Subcutaneous abdominal adipose tissue (tissue), 5 donors: ENCODE data around the gene PDGFB.
A peak's percentile ranks its signal among the peaks of the same experiment; 100 is the strongest.

ENCODE experiments used
- H3K27ac ChIP-seq: one replicate; pipeline ENCODE4 v1.7.0; 2013; ENCODE audit warnings: low read depth, mild to moderate bottlenecking, inconsistent platforms, low read length, moderate library complexity
- H3K27me3 ChIP-seq, 5 donors: one replicate each; pipeline ENCODE4 v1.7.0; 2013; ENCODE audit warnings: low read length in 5 of 5, inconsistent platforms in 1 of 5; ENCODE audit not compliant: control insufficient read depth in 5 of 5, insufficient read depth in 4 of 5
- H3K36me3 ChIP-seq, 5 donors: one replicate each; pipeline ENCODE4 v1.7.0; 2013; ENCODE audit warnings: low read length in 5 of 5; ENCODE audit not compliant: control insufficient read depth in 5 of 5, insufficient read depth in 5 of 5
- H3K4me1 ChIP-seq, 5 donors: one replicate each; pipeline ENCODE4 v1.7.0; 2013; ENCODE audit warnings: low read length in 5 of 5, mild to moderate bottlenecking in 3 of 5, moderate library complexity in 1 of 5; ENCODE audit not compliant: control insufficient read depth in 5 of 5, insufficient read depth in 5 of 5
- H3K4me3 ChIP-seq, 5 donors: one replicate each; pipeline ENCODE4 v1.7.0; 2013; ENCODE audit warnings: low read length in 5 of 5, low read depth in 1 of 5
- H3K9ac ChIP-seq, 5 donors: one replicate each; pipeline ENCODE4 v1.7.0; 2013; ENCODE audit warnings: low read length in 5 of 5, mild to moderate bottlenecking in 4 of 5, moderate library complexity in 3 of 5
- H3K9me3 ChIP-seq, 5 donors: one replicate each; pipeline ENCODE4 v1.7.0; 2013; ENCODE audit warnings: low read length in 5 of 5; ENCODE audit not compliant: control insufficient read depth in 5 of 5
- donor health status: healthy.
- donor health status: healthy.
- donor health status: healthy.
- donor health status: healthy.
- donor health status: healthy.

The PDGFB gene

GRCh38 chr22:39255449-39256185, 10.8 kb upstream of the PDGFB start:
- H3K4me1 ChIP-seq: peaks cover 2 to 34% (median 20%) of the 10 kb centered on the region in 5 donors
- H3K27me3 ChIP-seq: peaks cover 4 to 41% (median 16%) of the 10 kb centered on the region in 5 donors
- H3K36me3 ChIP-seq: no peaks in the 10 kb centered on the region
- peak overlapping the region; percentile 74 for H3K27ac ChIP-seq
- peak overlapping the region in 3 of 5 donors; percentile 19 to 45 (median 32) for H3K9ac ChIP-seq
- H3K9me3 ChIP-seq: no peaks in the 10 kb centered on the region
- H3K4me3 ChIP-seq: no peak overlapping the region

- Histone ChIP-seq H3K4me1 (peaks cover 2 to 40% (median 20%) of the 10 kb centered on the region in 5 donors), H3K27ac (peak overlapping the region; percentile 74), H3K9ac (peak overlapping the region in 3 of 5 donors; percentile 19 to 45 (median 32)), H3K4me3 (no peak overlapping the region), H3K9me3 (no peaks in the 10 kb centered on the region), H3K27me3 (peaks cover 4 to 47% (median 16%) of the 10 kb centered on the region in 5 donors), H3K36me3 (no peaks in the 10 kb centered on the region)
Observed at GRCh38 chr22:39254789-39255298, 10.1 kb upstream of the PDGFB start.

- Histone ChIP-seq H3K27me3 (peaks cover 4 to 48% (median 16%) of the 10 kb centered on the region in 5 donors), H3K9ac (peak overlapping the region in 1 of 5 donors; percentile 10), H3K9me3 (no peaks in the 10 kb centered on the region), H3K4me3 (peak overlapping the region in 1 of 5 donors; percentile 29), H3K36me3 (no peaks in the 10 kb centered on the region), H3K27ac (peak overlapping the region; percentile 57), H3K4me1 (peaks cover 4 to 46% (median 20%) of the 10 kb centered on the region in 5 donors)
Observed at GRCh38 chr22:39254122-39254521, 9.3 kb upstream of the PDGFB start.

- Histone ChIP-seq H3K27me3 (peaks cover 4 to 50% (median 16%) of the 10 kb centered on the region in 5 donors), H3K36me3 (no peaks in the 10 kb centered on the region), H3K27ac (peak overlapping the region; percentile 57), H3K9ac (peak overlapping the region in 2 of 5 donors; percentile 10 to 16), H3K4me3 (peak overlapping the region in 1 of 5 donors; percentile 29), H3K4me1 (peaks cover 4 to 51% (median 20%) of the 10 kb centered on the region in 5 donors), H3K9me3 (no peaks in the 10 kb centered on the region)
Observed at GRCh38 chr22:39253435-39254070, 8.8 kb upstream of the PDGFB start.

- H3K9me3 ChIP-seq: no peaks in the 10 kb centered on the region
- H3K9ac ChIP-seq: no peak overlapping the region
- peaks cover 0 to 49% (median 20%) of the 10 kb centered on the region in 5 donors for H3K27me3 ChIP-seq
- H3K4me3 ChIP-seq: no peak overlapping the region
- no peaks in the 10 kb centered on the region for H3K36me3 ChIP-seq
- peaks cover 4 to 55% (median 20%) of the 10 kb centered on the region in 5 donors for H3K4me1 ChIP-seq
- H3K27ac ChIP-seq: peak overlapping the region; percentile 37
Observed at GRCh38 chr22:39252461-39253434, 8.0 kb upstream of the PDGFB start.

GRCh38 chr22:39251762-39252460, 7.1 kb upstream of the PDGFB start:
- Histone ChIP-seq H3K27me3 (peaks cover 0 to 47% (median 25%) of the 10 kb centered on the region in 5 donors), H3K27ac (no peak overlapping the region), H3K9ac (no peak overlapping the region), H3K36me3 (no peaks in the 10 kb centered on the region), H3K4me3 (no peak overlapping the region), H3K4me1 (peaks cover 4 to 55% (median 20%) of the 10 kb centered on the region in 5 donors), H3K9me3 (no peaks in the 10 kb centered on the region)

- H3K27ac ChIP-seq: no peak overlapping the region
- no peaks in the 10 kb centered on the region for H3K36me3 ChIP-seq
- no peaks in the 10 kb centered on the region for H3K9me3 ChIP-seq
- peaks cover 2 to 42% (median 26%) of the 10 kb centered on the region in 5 donors for H3K27me3 ChIP-seq
- H3K9ac ChIP-seq: no peak overlapping the region
- H3K4me3 ChIP-seq: no peak overlapping the region
- peaks cover 4 to 57% (median 20%) of the 10 kb centered on the region in 5 donors for H3K4me1 ChIP-seq
Observed at GRCh38 chr22:39250838-39251237, 6.1 kb upstream of the PDGFB start.

- H3K27ac ChIP-seq: no peak overlapping the region
- no peak overlapping the region for H3K9ac ChIP-seq
- no peak overlapping the region for H3K4me3 ChIP-seq
- peaks cover 8 to 49% (median 29%) of the 10 kb centered on the region in 5 donors for H3K27me3 ChIP-seq
- H3K4me1 ChIP-seq: peaks cover 4 to 58% (median 25%) of the 10 kb centered on the region in 5 donors
- H3K9me3 ChIP-seq: no peaks in the 10 kb centered on the region
- no peaks in the 10 kb centered on the region for H3K36me3 ChIP-seq
Observed at GRCh38 chr22:39250131-39250530, 5.3 kb upstream of the PDGFB start.
